Retina (tissue), 1 donor: ENCODE results near the gene DIPK1B.

Experiments used
- DNase-seq: peaks from one replicate; pipeline ENCODE4 v3.0.0-alpha.2; 2016

DIPK1B gene

DNA sequence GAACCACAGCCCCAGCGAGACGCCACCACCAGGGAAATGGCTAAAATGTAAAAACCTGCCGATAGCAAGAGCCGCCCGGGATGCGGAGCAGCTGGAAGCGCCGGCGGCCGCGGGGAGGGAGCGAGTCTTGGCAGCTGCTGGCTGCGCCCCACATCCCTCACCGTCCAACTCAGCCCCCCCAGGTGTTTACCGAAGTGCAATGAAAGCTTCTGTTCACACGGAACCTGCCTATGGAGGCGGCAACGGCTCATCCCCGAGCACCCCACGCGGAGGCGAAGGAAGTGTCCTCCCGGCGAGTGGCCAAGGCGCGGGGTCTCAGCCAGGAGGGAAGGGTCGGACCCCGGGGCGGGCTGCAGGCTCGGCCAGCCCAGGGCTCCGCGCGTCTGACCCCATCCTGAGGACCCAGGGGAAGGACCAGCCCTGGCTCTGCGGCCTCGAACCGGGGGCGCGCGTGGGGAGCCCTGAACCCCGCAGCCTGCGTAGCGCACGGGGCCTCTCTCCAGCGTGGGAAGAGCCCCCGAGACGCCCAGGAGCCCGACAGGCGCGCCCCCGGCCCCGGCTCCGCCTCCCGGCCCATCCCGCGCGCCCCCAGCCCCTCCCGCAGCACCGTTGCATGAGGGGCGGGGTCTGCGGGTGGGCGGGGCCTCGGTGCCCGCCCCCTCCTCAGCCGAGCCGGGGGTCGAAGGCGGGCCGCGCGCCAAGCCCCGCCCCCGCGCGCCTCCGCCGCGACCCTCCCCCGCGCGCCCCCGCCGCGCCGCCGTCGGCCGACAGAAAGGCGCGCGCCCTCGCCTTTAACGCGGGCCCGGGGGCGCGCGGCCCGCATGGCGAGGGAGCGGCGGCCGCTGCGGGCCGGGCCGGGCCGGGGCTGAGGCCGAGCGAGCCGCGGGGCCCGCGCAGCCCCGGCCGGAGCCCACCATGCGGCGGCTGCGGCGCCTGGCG is at the start of gene DIPK1B:
Gene DIPK1B (plus strand): TSS at position 822 of the 939 bp plus-strand sequence. CDS start 94 bp downstream, at position 916.
- peak; percentile 89 for DNase-seq

- DNase-seq: no peak
Measured at GRCh38 chr9:136662656-136663581, 49.5 kb upstream of the DIPK1B start, which contains the start of gene EGFL7. EGFL7 (plus strand) TSS chr9:136662916; CDS start chr9:136668283, 5,367 bp downstream.

GRCh38 chr9:136664000-136664915 is 48.1 kb upstream of the DIPK1B start:
- no peak for DNase-seq

DNA sequence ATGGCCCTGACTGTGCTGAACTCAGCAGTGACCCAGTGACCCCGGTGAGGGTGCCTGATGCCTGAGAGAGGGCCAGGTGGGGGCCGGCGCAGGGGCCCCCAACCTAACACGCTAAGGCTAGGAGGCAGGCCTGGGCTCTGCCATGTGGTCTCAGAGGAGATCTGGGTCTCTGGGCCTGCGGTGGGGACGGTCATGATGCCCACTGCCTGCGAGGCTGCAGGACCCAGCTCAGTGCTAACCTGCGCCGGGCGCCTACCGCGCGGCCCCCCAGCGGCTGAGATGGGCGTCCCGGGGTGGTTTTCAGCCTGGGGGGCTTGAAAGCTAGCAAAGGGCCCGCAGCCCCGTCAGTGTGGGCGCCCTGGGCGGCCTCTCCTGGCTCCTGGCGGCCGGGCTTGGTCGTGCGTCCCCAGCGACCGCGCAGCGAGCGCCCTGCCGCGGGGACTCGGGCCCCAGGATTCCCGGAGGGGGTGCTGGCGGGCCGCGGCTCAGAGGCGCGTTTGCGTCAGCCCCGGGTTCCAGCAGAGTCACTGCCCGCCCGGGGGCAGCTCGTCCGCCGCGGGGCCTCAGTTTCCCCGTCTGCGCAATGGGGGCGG is 47.2 kb upstream of the DIPK1B start:
- DNase-seq: peak; percentile 59

DNA sequence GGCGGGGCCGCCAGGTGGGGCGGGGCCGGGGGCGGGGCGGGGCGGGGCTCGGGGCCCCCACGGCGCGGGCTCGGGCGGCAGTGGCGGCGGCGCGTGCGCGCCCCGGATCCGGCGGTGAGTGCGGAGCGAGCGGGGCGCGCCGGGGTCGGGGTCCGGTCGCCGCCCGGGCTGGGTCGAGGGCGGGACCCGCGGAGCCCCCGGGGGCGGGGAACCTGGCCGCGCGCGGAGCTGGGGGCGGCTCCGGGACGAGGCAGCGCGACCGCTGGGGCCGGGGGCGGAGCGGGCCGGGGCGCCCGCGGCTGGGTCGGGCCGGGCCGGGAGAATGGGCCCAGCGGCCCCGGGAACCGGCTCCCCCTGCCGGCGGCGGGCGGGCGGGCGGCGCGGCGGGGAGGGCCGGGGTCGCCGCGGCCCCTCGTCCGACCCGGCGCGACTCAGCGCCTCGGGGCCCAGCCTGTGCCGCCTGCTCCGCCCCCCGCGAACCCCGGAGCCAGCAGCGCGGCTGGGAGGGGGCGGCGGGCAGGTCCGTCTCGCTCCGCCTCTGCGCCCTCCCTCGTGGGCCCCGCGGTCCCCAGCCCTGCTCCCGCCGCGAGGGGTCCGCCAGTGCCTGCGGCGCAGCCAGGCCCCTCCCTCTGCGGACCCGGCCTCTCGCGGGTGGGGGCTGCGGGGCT is 46.5 kb upstream of the DIPK1B start:
- DNase-seq: no peak

GRCh38 chr9:136666372-136667213 is 45.8 kb upstream of the DIPK1B start:
- no peak for DNase-seq

GRCh38 chr9:136667214-136667939 is 45.0 kb upstream of the DIPK1B start:
- no peak for DNase-seq

- no peak for DNase-seq
Measured at GRCh38 chr9:136667940-136668760, 44.2 kb upstream of the DIPK1B start.

- DNase-seq: no peak
Measured at GRCh38 chr9:136668983-136669790, 43.2 kb upstream of the DIPK1B start.

- DNase-seq: no peak
Measured at GRCh38 chr9:136669791-136670464, 42.4 kb upstream of the DIPK1B start.

DNA sequence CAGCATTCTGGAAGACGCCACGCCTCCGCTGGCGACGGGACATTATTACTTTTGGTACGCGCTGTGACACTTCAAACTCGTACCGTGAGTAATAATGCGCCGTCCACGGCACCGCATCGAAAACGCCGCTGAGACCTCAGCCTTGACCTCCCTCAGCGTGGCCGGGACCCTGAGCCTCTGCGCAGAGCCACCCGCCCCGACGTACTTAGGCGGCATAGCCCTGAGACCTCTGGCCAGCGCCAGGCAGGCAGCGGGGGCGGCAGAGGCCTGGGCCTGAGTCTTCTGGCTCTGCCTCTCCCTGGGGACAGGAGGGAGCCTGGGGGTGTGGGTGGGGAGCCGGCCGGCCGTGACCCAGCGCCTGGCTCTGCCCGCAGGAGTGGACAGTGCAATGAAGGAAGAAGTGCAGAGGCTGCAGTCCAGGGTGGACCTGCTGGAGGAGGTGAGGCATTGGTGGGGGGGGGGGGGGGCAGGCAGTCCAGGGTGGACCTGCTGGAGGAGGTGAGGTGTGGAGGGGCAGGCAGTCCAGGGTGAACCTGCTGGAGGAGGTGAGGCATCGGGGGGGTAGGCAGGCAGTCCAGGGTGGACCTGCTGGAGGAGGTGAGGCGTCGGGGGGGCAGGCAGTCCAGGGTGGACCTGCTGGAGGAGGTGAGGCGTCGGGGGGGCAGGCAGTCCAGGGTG is 41.7 kb upstream of the DIPK1B start:
- DNase-seq: no peak

DNA sequence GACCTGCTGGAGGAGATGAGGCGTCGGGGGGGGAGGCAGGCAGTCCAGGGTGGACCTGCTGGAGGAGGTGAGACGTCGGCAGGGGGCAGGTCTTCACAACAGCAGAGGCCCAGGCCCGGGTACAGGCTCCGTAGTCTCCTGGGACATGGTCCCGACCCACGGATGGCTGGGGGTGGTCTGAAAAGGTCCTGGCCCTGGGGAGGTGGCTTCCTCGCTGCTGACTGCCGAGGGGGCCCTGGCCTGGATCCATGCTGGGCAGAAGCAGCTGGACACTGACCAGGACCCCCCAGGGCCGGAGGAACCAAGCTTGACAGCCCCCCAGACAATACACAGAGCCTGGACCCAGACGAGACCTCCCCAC is 41.1 kb upstream of the DIPK1B start:
- no peak for DNase-seq

- peak; percentile 76 for DNase-seq
Measured at GRCh38 chr9:136671646-136672430, 40.5 kb upstream of the DIPK1B start.

- DNase-seq: no peak
Measured at GRCh38 chr9:136672431-136673087, 39.8 kb upstream of the DIPK1B start.
